Measurements from ENCODE around the gene PCDHA10. TPM values are rescaled to one million over a fixed set of nuclear protein-coding genes. Genes with fewer than 3 reads are reported as not detected.
"Not testable (repeated sequence)": the region's sequence is repeated elsewhere in the genome, so short reads cannot be mapped to it uniquely, and the experiment has no call there.

PCDHA10 gene
- total RNA-seq, 1 donor from 2014 or later: not detected

DNA sequence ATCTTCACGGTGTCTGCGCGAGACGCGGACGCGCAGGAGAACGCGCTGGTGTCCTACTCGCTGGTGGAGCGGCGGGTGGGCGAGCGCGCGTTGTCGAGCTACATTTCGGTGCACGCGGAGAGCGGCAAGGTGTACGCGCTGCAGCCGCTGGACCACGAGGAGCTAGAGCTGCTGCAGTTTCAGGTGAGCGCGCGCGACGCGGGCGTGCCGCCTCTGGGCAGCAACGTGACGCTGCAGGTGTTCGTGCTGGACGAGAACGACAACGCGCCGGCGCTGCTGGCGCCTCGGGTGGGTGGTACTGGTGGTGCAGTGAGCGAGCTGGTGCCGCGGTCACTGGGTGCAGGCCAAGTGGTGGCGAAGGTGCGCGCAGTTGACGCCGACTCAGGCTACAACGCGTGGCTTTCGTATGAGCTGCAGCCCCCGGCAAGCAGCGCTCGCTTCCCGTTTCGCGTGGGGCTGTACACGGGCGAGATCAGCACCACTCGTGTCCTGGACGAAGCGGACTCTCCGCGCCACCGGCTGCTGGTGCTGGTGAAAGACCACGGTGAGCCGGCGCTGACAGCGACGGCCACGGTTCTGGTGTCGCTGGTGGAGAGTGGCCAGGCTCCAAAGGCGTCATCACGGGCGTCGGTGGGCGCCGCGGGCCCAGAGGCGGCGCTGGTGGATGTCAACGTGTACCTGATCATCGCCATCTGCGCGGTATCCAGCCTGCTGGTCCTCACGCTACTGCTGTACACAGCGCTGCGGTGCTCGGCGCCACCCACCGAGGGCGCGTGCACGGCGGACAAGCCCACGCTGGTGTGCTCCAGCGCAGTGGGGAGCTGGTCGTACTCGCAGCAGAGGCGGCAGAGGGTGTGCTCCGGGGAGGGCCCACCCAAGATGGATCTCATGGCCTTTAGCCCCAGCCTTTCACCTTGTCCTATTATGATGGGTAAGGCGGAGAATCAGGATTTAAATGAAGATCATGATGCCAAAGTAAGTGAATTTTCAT lies 25.9 kb upstream of the PCDHA10 start:
- H3K4me1 Mint-ChIP-seq; H3K4me3 Mint-ChIP-seq; H3K36me3 Mint-ChIP-seq (ENCODE audit: low read depth); DNase-seq; intact Hi-C loops (cut with micrococcal nuclease); H3K27ac Mint-ChIP-seq; H3K27me3 Mint-ChIP-seq: not testable (repeated sequence)
- peaks cover 23% of the 10 kb centered on the region for H3K9me3 Mint-ChIP-seq

GRCh38 chr5:140833993-140834392 lies 21.7 kb upstream of the PCDHA10 start, which contains the start of gene PCDHA7:
PCDHA7 (plus strand) TSS chr5:140834269; CDS start chr5:140834384, 115 bp downstream.
- peaks cover 12% of the 10 kb centered on the region for H3K9me3 Mint-ChIP-seq
- H3K27me3 Mint-ChIP-seq: no peaks in the 10 kb centered on the region
- intact Hi-C loops (cut with micrococcal nuclease): no loop called here
- H3K4me3 Mint-ChIP-seq: no peak within 1 kb of the TSS
- H3K4me1 Mint-ChIP-seq: no peaks in the 10 kb centered on the region
- no peaks in the 10 kb centered on the region for H3K36me3 Mint-ChIP-seq (ENCODE audit: low read depth)
- H3K27ac Mint-ChIP-seq: peak within 1 kb of the TSS; percentile 41
- DNase-seq: no peak

GRCh38 chr5:140834439-140835008 lies 21.2 kb upstream of the PCDHA10 start:
- DNase-seq; H3K36me3 Mint-ChIP-seq (ENCODE audit: low read depth); H3K27me3 Mint-ChIP-seq; H3K4me3 Mint-ChIP-seq; intact Hi-C loops (cut with micrococcal nuclease); H3K4me1 Mint-ChIP-seq: not testable (repeated sequence)
- Mint-ChIP-seq H3K27ac (peak overlapping the region; percentile 41), H3K9me3 (peaks cover 13% of the 10 kb centered on the region)

GRCh38 chr5:140835622-140836510 lies 19.8 kb upstream of the PCDHA10 start:
- intact Hi-C loops (cut with micrococcal nuclease): no loop called here
- H3K9me3 Mint-ChIP-seq: peaks cover 21% of the 10 kb centered on the region

DNA sequence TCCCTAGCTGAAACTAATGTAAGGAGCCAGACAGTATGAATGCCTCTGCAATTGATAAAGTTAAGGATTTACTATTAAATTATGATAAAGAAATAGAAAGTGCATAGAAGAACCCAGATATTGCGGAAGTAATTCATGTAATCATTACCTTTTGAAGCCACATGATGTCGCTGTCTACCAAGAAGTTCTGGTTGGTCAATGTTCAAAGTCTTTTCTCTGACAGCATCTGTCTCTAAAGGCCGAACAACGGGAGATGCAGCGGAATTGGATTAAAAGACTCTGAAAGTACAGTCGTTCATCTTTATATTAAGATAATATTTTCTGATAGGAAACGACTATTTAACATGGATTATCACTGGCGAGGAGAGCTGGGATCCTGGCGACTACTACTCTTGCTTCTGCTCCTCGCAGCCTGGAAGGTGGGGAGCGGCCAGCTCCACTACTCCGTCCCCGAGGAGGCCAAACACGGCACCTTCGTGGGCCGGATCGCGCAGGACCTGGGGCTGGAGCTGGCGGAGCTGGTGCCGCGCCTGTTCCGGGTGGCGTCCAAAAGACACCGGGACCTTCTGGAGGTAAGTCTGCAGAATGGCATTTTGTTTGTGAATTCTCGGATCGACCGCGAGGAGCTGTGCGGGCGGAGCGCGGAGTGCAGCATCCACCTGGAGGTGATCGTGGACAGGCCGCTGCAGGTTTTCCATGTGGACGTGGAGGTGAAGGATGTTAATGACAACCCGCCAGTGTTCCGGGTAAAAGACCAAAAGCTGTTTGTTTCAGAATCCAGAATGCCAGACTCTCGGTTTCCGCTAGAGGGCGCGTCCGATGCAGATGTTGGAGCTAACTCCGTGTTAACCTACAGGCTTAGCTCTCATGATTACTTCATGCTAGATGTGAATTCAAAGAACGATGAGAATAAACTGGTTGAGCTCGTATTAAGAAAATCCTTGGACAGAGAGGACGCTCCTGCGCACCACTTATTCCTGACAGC lies 14.4 kb upstream of the PCDHA10 start, which contains the start of gene PCDHA8:
PCDHA8 (plus strand) TSS at position 210 of the 985 bp plus-strand sequence; CDS start at position 345, 135 bp downstream.
- Mint-ChIP-seq H3K9me3 (peaks cover 16% of the 10 kb centered on the region), H3K27ac (no peak within 1 kb of the TSS), H3K4me1 (no peaks in the 10 kb centered on the region), H3K4me3 (no peak within 1 kb of the TSS), H3K27me3 (no peaks in the 10 kb centered on the region), H3K36me3 (ENCODE audit: low read depth) (no peaks in the 10 kb centered on the region)
- intact Hi-C loops (cut with micrococcal nuclease): no loop called here
- DNase-seq: peak; percentile 61

More at GRCh38 chr5:140835622-140836510, 19.8 kb upstream of the PCDHA10 start:
- DNase-seq: no peak
- Mint-ChIP-seq H3K27ac (no peak overlapping the region), H3K4me3 (no peak overlapping the region), H3K27me3 (no peaks in the 10 kb centered on the region), H3K4me1 (no peaks in the 10 kb centered on the region), H3K36me3 (ENCODE audit: low read depth) (no peaks in the 10 kb centered on the region)

- Mint-ChIP-seq H3K36me3 (ENCODE audit: low read depth) (no peaks in the 10 kb centered on the region), H3K27ac (no peak overlapping the region), H3K4me3 (no peak overlapping the region), H3K4me1 (no peaks in the 10 kb centered on the region), H3K27me3 (no peaks in the 10 kb centered on the region), H3K9me3 (peaks cover 27% of the 10 kb centered on the region)
- intact Hi-C loops (cut with micrococcal nuclease): no loop called here
- no peak for DNase-seq
Measured at GRCh38 chr5:140842798-140843733, 12.6 kb upstream of the PCDHA10 start.

DNA sequence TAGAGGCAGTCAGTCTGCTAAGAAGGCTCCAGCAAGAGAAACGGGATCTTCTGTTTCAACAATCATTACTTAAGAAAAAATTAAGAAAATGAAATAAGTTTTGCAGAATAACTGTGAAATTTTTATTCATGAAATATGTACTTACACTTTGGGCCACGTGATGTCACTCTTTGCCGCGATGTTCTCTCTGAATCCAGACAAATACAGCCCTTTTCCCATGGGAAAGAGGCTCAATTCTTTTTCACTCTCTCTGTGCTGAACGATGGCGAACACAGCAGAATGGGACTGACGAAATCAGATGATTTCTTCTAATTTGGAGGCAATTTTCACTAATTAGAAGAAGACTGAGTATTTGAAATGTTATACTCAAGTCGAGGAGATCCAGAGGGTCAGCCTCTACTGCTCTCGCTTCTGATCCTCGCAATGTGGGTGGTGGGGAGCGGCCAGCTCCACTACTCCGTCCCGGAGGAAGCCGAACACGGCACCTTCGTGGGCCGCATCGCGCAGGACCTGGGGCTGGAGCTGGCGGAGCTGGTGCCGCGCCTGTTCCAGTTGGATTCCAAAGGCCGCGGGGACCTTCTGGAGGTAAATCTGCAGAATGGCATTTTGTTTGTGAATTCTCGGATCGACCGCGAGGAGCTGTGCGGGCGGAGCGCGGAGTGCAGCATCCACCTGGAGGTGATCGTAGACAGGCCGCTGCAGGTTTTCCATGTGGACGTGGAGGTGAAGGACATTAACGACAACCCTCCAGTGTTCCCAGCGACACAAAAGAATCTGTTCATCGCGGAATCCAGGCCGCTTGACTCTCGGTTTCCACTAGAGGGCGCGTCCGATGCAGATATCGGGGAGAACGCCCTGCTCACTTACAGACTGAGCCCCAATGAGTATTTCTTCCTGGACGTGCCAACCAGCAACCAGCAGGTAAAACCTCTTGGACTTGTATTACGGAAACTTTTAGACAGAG lies 7.3 kb upstream of the PCDHA10 start, which contains the start of gene PCDHA9:
PCDHA9 (plus strand) TSS at position 244 of the 964 bp plus-strand sequence; CDS start at position 358, 114 bp downstream.
- H3K27me3 Mint-ChIP-seq; H3K27ac Mint-ChIP-seq; H3K4me3 Mint-ChIP-seq; DNase-seq; H3K4me1 Mint-ChIP-seq; H3K36me3 Mint-ChIP-seq (ENCODE audit: low read depth); intact Hi-C loops (cut with micrococcal nuclease): not testable (repeated sequence)
- H3K9me3 Mint-ChIP-seq: peaks cover 15% of the 10 kb centered on the region

DNA sequence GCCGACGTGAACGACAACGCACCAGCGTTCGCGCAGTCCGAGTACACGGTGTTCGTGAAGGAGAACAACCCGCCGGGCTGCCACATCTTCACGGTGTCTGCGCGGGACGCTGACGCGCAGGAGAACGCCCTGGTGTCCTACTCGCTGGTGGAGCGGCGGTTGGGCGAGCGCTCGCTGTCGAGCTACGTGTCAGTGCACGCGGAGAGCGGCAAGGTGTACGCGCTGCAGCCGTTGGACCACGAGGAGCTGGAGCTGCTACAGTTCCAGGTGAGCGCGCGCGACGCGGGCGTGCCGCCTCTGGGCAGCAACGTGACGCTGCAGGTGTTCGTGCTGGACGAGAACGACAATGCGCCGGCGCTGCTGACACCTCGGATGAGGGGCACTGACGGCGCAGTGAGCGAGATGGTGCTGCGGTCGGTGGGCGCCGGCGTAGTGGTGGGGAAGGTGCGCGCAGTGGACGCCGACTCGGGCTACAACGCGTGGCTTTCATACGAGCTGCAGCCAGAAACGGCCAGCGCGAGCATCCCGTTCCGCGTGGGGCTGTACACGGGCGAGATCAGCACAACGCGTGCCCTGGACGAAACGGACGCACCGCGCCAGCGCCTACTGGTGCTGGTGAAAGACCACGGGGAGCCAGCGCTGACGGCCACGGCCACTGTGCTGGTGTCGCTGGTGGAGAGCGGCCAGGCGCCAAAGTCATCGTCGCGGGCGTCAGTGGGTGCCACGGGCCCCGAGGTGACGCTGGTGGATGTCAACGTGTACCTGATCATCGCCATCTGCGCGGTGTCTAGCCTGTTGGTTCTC lies 5.7 kb upstream of the PCDHA10 start:
- H3K27ac Mint-ChIP-seq, H3K4me3 Mint-ChIP-seq: not testable (repeated sequence)

DNA sequence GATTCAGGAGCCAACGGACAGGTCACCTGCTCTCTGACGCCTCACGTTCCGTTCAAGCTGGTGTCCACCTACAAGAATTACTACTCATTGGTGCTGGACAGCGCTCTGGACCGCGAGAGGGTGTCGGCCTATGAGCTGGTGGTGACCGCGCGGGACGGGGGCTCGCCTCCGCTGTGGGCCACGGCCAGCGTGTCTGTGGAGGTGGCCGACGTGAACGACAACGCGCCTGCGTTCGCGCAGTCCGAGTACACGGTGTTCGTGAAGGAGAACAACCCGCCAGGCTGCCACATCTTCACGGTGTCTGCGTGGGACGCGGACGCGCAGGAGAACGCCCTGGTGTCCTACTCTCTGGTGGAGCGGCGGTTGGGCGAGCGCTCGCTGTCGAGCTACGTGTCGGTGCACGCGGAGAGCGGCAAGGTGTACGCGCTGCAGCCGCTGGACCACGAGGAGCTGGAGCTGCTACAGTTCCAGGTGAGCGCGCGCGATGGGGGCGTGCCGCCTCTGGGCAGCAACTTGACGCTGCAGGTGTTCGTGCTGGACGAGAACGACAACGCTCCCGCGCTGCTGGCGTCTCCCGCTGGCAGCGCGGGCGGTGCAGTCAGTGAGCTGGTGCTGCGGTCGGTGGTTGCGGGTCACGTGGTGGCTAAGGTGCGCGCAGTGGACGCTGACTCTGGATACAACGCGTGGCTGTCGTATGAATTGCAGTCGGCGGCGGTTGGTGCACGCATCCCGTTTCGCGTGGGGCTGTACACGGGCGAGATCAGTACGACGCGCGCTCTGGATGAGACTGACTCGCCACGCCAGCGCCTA lies 1.7 kb downstream of the PCDHA10 start:
- H3K9me3 Mint-ChIP-seq: peaks cover 23% of the 10 kb centered on the region
- no peaks in the 10 kb centered on the region for H3K27me3 Mint-ChIP-seq
- intact Hi-C loops (cut with micrococcal nuclease): no loop called here
- H3K4me3 Mint-ChIP-seq: no peak overlapping the region
- no peaks in the 10 kb centered on the region for H3K36me3 Mint-ChIP-seq (ENCODE audit: low read depth)
- no peak for DNase-seq
- no peak overlapping the region for H3K27ac Mint-ChIP-seq
- H3K4me1 Mint-ChIP-seq: no peaks in the 10 kb centered on the region

More for the DNA sequence above, 5.7 kb upstream of the PCDHA10 start:
- intact Hi-C loops (cut with micrococcal nuclease); H3K4me1 Mint-ChIP-seq; DNase-seq; H3K27me3 Mint-ChIP-seq; H3K36me3 Mint-ChIP-seq (ENCODE audit: low read depth): not testable (repeated sequence)
- peaks cover 18% of the 10 kb centered on the region for H3K9me3 Mint-ChIP-seq

DNA sequence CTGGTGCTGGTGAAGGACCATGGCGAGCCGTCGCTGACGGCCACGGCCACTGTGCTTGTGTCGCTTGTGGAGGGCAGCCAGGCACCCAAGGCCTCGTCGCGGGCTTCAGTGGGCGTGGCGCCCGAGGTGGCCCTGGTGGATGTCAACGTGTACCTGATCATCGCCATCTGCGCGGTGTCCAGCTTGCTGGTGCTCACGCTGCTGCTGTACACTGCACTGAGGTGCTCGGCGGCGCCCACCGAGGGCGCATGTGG lies 2.2 kb downstream of the PCDHA10 start:
- no peak overlapping the region for H3K27ac Mint-ChIP-seq
- DNase-seq: peak; percentile 48
- intact Hi-C loops (cut with micrococcal nuclease): no loop called here
- H3K27me3 Mint-ChIP-seq: no peaks in the 10 kb centered on the region
- H3K4me3 Mint-ChIP-seq: no peak overlapping the region
- no peaks in the 10 kb centered on the region for H3K4me1 Mint-ChIP-seq
- no peaks in the 10 kb centered on the region for H3K36me3 Mint-ChIP-seq (ENCODE audit: low read depth)
- peaks cover 23% of the 10 kb centered on the region for H3K9me3 Mint-ChIP-seq

Measured in activated CD4-positive, alpha-beta T cell treated with anti-CD3 and anti-CD28 coated beads, Interleukin-2, amount 10 ng/mL, durations not matched to agents 24 days and 14 days (primary cell).